HG03442 (cell line): ENCODE data around the gene PIK3CB.
"Not testable (repeated sequence)": the region's sequence is repeated elsewhere in the genome, so short reads cannot be mapped to it uniquely, and the experiment has no call there.

Source experiments
- ATAC-seq: cut with Tn5 transposase; IDR thresholded peaks from one replicate; pipeline ENCODE4 v1.9.1; 2021; ENCODE audit warnings: mild to moderate bottlenecking, moderate library complexity; ENCODE audit not compliant: unreplicated experiment

The PIK3CB gene

DNA sequence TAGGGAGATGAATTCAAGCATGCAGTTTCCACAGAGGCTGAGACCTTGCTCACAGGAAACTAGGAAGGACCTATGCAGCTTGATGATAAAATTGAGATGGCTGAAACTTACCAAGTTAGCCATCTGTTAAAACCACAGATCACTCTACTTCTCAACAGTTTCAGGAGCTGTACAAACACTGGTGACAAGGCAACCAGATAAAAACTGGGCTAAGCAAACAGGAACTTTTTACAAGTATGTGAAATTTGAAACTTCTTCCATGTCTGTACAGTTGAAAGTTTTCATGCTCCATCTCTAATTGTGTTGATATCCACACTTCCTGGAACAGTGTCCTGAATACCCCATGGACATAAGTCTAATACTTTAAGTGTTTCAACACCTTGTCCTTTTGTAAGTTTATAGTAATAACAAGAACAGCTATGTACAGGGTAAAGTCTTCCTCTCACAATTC lies 147.9 kb downstream of the PIK3CB start:
- ATAC-seq = peak; percentile 97

DNA sequence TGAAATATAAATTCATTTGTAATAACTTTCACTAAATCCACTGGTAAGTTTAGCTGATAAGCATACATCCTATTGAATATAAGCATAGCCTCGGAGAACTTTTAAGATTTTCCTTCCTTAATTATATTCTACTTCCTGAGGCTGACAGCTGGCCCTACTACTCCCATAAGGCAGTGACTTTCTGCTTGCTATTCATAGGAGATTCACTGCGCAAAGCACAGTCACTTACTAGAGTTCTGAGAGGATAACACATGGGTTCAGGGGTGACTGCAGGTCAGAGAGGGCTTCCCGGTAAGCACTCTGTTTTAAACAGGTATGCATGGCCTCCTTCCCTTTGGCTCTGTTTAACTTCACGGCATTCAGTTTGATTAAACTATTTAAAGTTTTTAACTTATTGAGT lies 150.3 kb downstream of the PIK3CB start:
- no peak for ATAC-seq

DNA sequence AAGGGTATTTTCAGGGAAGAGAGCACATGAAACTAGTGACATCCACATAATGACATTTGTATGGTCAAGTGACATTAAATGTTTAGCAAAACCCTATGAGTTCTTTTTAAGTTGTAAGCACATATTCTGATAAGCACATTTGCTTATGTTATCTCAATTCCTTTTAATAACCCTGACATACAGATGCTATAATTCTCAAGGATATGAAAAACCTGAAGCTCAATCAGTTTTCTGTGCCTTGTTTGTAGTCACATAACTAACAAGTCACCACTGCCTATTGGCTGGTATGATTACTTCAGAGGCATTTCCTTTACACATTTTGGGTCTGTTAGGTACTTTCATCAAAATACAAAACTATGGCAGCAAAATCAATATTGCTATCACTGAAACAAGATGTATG lies 152.1 kb downstream of the PIK3CB start:
- ATAC-seq = no peak

DNA sequence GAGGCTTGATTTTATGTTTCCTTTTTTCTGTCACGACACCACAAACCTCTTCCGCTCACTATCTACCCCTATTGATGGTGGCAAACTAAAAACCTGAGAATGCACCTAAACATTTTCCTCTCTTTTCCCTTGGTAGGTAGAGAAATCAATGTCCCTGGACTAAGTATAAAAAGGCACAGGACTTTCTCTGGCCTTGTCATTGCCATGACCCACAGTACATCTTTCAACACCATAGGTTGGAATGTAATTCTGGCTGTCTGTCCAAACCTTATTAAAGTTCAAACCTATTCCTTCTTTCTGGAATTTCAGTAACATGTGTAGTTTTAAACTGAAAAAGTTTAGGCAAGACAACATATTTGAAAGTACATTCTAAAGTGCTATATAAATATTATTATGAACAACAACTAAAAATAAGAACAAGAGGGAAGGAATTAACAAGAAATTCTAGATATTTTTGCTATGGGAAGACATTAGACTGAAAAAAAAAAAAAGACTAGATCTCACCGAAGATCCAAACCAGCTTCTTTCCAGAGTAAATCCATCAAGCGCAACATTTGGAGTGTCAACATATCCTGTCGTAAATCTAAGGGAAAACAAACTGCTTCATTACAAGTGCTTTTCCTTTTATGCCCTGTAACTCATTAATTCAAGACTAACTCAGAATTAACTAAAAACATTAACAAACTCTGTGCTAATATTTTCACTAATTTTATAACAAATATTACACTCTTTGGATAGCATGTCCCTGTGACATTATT lies 153.1 kb downstream of the PIK3CB start:
- ATAC-seq = no peak

DNA sequence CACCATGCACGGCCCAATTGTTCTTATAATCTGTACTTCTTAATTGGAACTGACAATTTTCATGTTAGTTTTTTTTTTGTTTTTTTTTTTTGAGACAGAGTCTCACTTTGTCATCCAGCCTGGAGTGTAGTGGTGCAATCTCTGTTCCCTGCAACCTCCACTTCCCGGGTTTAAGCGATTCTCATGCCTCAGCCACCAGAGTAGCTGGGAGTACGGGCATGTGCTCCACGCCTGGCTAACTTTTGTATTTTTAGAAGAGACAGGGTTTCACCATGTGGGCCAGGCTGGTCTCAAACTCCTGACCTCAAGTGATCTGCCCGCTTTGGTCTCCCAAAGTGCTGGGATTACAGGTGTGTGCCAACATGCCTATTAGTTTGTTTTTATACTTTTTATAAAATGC lies 153.8 kb downstream of the PIK3CB start:
- ATAC-seq = not testable (repeated sequence)

DNA sequence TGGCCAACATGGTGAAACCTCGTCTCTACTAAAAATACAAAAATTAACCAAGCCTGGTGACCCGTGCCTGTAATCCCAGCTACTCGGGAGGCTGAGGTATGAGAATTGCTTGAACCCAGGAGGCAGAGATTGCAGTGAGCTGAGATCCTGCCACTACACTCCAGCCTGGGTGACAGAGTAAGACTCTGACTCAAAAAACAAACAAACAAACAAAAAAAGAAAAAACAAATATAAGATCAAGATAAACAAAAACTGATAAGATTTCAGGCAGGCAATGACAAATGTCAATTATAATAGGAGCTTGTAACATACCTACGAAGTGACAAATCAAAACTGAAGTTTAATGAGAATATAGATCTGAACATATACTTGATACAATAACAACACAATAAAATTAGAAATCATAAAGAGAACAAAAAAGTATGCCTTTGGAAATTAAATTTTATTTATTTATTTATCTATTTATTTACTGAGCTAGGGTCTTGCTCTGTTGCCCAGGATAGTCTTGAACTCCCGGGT lies 155.8 kb downstream of the PIK3CB start:
- no peak for ATAC-seq

DNA sequence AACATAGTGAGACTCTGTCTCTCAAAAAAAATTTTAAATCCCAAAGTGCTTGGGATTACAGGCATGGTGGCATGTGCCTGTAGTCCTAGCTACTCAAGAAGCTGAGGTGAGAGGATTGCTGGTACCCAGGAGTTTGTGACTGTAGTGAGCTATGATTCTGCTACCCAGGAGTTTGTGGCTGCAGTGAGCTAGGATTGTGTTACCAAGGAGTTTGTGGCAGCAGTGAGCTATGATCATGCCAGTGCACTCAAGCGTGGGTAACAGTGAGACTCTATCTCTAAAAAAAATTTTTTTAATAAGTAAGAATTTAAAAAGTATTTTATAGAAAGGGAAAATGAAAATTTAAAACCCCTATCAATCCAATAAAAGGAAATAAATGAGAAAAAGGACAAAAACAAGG lies 156.6 kb downstream of the PIK3CB start:
- no peak for ATAC-seq

DNA sequence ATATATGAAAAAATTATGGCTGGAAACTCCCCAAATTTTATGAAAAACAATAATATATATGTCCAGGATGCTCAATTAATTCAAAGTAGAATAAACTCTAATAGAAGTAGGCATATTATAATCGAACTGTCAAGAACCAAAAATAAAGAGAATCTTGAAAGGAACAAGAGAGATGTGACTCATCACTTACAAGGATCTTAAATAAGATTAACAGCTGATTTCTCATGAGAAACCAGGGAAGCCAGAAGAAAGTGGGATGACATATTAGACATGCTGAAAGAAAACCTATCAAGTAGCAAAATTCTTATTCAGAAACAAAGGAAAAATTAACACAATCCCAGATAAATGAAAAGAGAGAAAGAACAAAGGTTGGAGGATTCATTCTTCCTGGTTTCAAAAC lies 159.3 kb downstream of the PIK3CB start:
- ATAC-seq = no peak

DNA sequence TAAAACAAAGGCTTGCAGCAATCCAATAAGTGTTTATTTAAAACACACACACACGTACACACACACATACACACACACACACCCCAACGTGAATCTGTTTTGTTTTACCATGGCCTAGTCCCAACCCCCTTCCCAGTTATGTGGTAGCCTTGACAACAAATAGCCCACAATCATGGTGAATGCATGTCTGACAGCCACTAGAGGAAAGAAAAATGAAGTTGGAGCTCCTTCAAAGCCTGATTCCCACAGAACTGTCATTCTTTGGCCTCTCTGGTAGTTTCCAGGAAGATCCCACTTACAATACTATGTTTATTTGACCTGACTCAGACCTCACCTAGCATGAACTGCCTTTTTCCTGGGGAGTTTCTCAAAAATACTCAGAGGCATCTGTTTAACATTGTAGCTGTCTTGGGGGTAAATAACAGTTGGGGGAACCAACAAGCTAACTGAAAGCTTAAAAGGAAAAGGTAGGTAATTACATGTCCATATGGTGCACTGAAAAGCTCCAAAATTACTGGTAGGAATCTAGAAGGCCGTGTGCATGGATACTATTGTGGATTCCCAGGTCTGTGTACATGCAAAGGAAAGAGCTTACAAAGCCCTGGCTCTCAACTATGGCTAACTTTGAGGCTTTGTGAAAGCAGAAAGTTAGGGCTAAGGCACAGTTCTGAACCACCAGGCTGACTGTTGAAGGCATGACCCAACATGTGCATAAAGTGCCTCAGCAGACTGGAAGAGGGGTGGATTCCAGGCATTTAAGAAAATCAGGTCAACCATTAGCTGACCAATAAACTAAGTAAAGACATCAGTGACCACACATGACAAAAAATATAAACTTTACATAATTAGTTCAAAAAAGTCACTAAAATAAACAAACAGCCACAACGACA lies 160.8 kb downstream of the PIK3CB start:
- no peak for ATAC-seq

DNA sequence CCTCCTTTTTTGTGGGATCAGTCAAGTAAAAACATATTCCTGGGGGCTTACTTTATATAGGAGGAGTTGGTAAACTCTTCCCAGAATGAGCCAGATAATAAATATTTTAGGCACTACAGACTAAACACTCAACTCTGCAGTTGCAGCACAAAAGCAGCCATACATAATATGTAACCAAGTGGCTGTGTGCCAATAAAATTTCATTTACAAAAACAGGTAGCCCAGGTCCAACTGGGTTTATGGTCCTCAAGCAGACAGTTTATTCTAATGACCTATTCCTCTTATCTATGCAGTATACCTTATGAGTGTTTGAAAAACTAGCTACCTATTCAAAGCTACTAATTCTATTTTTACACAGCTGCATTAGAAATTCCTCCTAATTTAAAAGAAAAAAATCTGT lies 164.3 kb downstream of the PIK3CB start:
- no peak for ATAC-seq

DNA sequence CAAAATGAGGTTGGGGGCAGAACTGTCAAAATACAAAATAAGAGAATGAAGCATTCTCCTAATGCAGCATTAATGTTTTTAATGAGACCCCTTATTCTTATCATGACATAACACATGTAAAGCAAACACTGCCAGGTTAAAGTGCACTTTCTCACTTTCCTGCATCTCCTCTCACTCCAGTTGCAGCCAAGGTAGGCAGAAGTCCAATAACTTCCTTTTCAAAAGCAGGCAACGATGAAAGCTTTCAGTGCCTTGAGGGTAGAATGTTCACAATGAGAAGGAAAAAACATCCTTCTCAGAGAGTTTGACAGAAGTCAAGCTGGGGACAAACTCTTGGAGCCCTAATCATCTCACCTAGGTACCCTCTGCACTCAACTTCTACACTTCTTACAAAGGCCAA lies 166.6 kb downstream of the PIK3CB start:
- ATAC-seq = no peak

DNA sequence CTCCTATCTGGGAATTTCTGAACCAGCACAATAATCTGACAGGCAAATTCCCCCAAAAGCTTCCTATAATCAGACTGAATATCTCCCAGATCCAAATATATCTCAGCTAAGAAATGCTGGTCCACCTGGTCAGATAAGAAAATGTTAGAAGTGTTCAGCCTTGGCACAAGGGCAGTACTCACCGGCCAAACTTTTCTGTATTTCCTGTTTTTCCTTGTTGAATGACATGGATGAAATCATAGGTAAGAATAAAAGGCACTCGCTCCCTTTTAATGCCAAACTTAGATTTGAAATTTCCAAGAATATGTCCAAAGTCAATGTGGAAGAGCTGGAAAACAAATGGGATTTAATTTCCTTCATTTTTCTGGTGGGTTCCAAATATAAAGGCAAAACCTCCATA lies 177.2 kb downstream of the PIK3CB start:
- no peak for ATAC-seq

DNA sequence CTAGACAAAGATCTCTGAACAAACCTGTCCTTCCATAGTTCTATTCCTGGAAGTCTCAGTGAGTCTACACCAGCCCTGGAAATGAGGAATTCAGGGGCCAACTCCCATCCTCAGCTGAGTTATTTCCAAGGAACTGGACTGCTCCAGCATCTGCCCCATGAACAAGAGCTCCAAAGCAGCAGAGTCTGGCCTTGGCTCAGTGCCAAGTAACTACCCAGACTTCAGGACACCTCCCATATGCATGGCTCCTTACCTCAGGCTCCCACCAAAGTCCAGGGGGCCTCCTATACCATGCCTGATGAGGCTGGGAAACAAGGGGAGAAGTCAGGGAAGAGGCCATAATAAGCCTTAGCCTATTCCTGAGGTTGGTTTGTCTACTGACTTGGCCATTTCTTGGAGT lies 181.2 kb downstream of the PIK3CB start:
- no peak for ATAC-seq

DNA sequence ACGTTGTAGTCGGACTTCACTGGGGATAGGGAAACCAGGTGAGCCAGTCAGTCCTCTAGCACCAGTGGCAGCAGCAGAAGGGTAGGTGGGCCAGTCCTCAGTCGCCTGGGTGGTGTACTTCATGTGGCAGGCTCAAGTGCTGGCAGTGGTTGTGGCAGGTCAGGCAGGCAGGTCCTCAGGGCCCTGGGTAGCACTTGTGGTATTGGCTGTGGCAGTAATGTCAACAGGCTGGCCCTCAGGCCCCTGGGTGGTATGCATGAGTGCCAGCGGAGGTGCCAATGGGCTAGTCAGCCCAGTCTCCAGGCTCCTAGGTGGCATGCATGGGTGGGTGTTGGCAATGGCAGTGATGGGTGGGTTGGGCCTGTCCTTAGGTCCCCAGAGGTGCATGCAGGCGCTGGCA lies 185.6 kb downstream of the PIK3CB start:
- no peak for ATAC-seq

DNA sequence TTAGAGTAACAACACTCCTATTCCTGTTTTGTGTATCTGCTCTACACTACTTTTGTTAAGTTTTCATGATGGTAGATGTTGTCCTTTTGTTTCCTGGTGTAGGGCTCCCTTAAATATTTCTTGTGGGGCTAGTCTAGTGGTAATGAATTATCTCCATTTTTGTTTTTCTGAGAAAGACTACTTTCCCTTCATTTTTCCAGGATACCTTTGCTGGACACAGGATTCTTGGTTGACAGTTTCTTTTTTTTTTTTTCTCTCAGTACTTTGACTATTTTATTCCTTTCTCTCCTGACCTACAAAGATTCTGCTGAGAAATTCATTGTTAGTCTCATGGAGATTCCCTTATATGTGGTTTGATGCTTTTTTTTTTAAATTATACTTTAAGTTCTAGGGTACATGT lies 188.2 kb downstream of the PIK3CB start:
- ATAC-seq = no peak

DNA sequence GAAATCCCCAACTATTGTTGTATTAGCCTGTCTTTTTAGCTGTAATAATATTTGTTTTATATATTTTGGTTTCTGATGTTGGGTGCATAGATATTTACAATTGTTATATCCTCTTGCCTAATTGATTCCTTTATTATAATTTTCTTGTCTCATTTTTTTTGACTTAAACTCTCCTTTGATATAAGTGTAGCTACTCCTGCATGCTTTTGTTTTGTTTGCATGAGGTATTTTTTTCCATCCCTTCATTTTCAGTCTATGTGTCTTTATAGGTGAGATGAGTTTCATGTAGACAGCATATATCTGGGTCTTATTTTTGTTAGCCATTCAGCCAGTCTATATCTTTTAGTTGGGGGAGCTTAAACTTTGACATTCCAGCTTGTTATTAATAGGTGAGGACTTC lies 188.7 kb downstream of the PIK3CB start:
- ATAC-seq = no peak

DNA sequence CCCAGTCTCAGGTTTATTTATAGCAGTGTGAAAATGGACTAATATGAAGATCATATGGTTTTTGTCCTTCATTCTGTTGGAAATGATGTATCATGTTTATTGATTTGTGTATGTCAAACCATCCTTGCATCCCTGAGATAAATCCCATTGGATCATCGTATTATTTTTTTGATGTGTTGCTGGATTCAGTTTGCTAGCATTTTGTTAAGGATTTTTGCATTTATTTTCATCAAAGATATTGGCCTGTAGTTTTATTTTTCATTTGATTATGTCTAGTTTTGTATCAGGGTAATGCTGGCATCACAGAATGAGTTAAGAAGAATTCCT lies 191.8 kb downstream of the PIK3CB start:
- ATAC-seq = no peak

DNA sequence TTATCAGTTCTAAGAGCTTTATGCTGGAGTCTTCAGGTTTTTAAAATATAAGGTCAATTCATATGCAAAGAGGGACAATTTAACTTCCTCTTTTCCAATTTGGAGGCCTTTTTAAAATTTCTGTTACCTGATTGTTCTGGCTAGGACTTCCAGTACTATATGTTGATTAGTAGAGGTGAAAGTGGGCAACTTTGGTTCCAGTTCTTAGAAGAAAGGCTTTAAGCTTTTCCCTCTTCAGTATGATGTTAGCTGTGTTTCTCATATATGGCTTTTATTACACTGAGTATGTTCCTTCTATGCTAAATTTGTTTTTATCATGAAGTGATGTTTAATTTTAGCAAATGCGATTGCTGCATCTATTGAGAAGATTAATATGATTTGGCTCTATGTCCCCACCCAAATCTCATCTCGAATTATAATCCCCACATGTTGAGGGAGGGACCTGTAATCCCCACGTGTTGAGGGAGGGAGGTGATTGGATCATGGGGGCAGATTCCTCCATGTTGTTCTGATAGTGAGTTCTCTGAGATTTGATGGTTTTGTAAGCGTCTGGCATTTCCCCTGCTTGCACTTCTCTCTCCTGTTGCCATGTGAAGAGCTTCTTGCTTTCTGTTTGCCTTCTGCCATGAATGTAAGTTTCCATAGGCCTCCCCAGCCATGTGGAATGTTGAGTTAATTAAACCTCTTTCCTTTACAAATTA lies 192.4 kb downstream of the PIK3CB start:
- ATAC-seq = no peak

DNA sequence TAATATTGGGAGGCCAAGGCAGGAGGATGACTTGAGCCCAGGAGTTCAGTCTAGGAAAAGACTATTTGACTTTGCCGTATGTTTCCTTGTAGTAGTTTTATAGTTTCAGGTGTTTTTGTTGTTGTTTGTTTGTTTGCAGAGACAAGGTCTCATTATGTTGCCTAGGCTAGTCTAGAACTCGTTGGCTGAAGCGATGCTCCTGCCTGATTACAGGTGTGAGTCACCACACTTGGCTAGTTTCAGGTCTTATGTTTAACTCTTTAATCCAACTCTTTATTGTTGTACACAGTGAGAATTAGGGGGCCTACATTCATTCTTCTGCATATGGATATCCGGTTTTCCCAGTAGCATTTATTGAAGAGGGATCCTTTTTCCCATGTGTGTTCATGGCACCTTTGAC lies 194.2 kb downstream of the PIK3CB start:
- ATAC-seq = no peak

DNA sequence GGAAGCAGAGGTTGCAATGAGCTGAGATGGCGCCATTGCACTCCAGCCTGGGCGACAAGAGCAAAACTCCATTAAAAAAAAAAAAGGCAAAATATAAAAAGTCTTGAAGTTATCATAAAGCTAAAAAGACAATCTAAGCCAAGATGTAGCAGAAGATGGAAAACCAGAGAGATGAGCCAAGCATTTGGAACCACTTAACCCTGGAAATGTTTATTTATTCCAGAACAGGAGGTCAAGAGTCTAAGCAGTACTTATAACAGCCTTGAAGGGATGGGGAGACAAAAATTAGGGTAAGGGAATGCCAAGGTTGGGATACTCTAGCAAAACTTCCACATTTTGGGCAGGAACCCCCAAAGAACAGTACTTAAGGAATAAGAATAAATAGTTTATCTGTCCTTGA lies 196.1 kb downstream of the PIK3CB start:
- no peak for ATAC-seq

DNA sequence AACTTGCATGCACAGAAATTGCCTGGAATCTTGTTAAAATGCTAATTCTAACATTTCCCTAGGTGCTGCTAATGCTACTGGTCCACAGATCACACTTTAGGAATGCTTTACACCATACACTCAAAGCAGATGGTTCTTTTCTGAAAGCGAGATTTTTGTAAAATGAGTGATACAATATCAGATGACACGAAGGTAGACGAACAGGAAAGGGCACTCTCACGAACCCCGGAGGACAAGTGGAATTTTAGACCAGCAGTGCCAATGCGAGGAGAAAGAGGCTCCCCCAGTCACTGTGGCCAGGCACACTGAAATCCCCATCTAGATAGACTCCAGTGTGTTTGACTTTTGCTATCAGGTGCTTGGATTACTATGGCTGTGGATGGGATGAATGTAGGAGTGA lies 205.2 kb downstream of the PIK3CB start:
- no peak for ATAC-seq
